Astrocyte of the cerebellum (primary cell): Measurements from ENCODE around the gene MYO18A.
A peak's percentile ranks its signal among the peaks of the same experiment; 100 is the strongest.

ENCODE experiments used
- DNase-seq: peaks from one replicate; pipeline ENCODE4 v3.0.0-alpha.2; 2011; ENCODE audit warnings: low read depth
- H3K4me3 ChIP-seq: 2 replicates; pipeline ENCODE4 v1.5.1; 2011; ENCODE audit warnings: mild to moderate bottlenecking, low read depth, low read length, moderate library complexity
- CTCF ChIP-seq: IDR thresholded peaks from 2 replicates; pipeline ENCODE4 v1.5.1; 2012; ENCODE audit warnings: low read length, low read depth, moderate library complexity, mild to moderate bottlenecking; ENCODE audit errors: missing control alignments
- in situ Hi-C: cut with HindIII; loops from 2 replicates; pipeline ENCODE4 v1.10.0; 2017; ENCODE audit warnings: low sequenced_read_pairs

MYO18A gene

GRCh38 chr17:29042679-29043538, 137.3 kb downstream of the MYO18A start, which contains the start of gene PIPOX:
Gene PIPOX, plus strand, starts transcription at chr17:29043141. Its CDS starts 85 bp downstream, at chr17:29043226.
- in situ Hi-C loops, result loop anchor here (5.0 kb wide), 1 partner anchor 39 kb away; no protein-coding TSS in a partner anchor
- peak; percentile 39 for TF ChIP-seq CTCF
- no peak within 1 kb of the TSS for H3K4me3 ChIP-seq
- peak; percentile 43 for DNase-seq

- no peak overlapping the region for H3K4me3 ChIP-seq
- no peak for DNase-seq
- no peak for TF ChIP-seq CTCF
- in situ Hi-C loops, result loop anchor here (5.0 kb wide), 1 partner anchor 40 kb away; no protein-coding TSS in a partner anchor
Measured at GRCh38 chr17:29042026-29042678, 138.0 kb downstream of the MYO18A start.

- no peak for DNase-seq
- TF ChIP-seq CTCF, result no peak
- in situ Hi-C loops, result loop anchor here (5.0 kb wide), 1 partner anchor 41 kb away; no protein-coding TSS in a partner anchor
- no peak overlapping the region for H3K4me3 ChIP-seq
Measured at GRCh38 chr17:29041571-29041970, 138.6 kb downstream of the MYO18A start.

- DNase-seq, result no peak
- no peak for TF ChIP-seq CTCF
- in situ Hi-C loops, result loop anchor here (5.0 kb wide), 1 partner anchor 41 kb away; no protein-coding TSS in a partner anchor
- H3K4me3 ChIP-seq, result no peak overlapping the region
Measured at GRCh38 chr17:29041091-29041490, 139.1 kb downstream of the MYO18A start.

GRCh38 chr17:29039764-29040598, 140.2 kb downstream of the MYO18A start:
- in situ Hi-C loops, result loop anchor here (5.0 kb wide), 1 partner anchor 42 kb away; no protein-coding TSS in a partner anchor
- no peak overlapping the region for H3K4me3 ChIP-seq
- TF ChIP-seq CTCF, result no peak
- peak; percentile 93 for DNase-seq
